ENCODE results near the gene LHFPL3. TPM values are rescaled to one million over a fixed set of nuclear protein-coding genes. Genes with fewer than 3 reads are reported as not detected.

LHFPL3 gene
- total RNA-seq, 1 experiment from 2014 or later, result 0.83 TPM

GRCh38 chr7:104926601-104927041 lies 598.2 kb downstream of the LHFPL3 start:
- no peak overlapping the region for H3K27ac Mint-ChIP-seq
- peaks cover 16% of the 10 kb centered on the region for H3K4me1 Mint-ChIP-seq
- DNase-seq (ENCODE audit: low spot score), result no peak
- no peak for TF ChIP-seq ZNF138 (CRISPR knock-in tag; conservative IDR thresholded peaks at IDR 0.05)
- no peak for TF ChIP-seq CREB1 (CRISPR knock-in tag; IDR thresholded peaks at IDR 0.05)
- no peak for TF ChIP-seq CTCF (IDR thresholded peaks at IDR 0.05)
- TF ChIP-seq MXD4 (CRISPR knock-in tag; IDR thresholded peaks at IDR 0.05; ENCODE audit: borderline replicate concordance), result no peak
- no peak for TF ChIP-seq NFE2L1 (CRISPR knock-in tag; IDR thresholded peaks at IDR 0.05)
- no peak for TF ChIP-seq ZNF396 (CRISPR knock-in tag; IDR thresholded peaks at IDR 0.05; ENCODE audit: borderline replicate concordance)
- no peak for TF ChIP-seq SOX15 (CRISPR knock-in tag; IDR thresholded peaks at IDR 0.05)
- no peaks in the 10 kb centered on the region for H3K36me3 Mint-ChIP-seq
- H3K4me3 Mint-ChIP-seq, result no peak overlapping the region
- POLR2A ChIA-PET, result interaction anchor here (0.6 to 1.3 kb wide), 3 partner anchors 53 to 1000 kb away, joined by 3 to 4 read pairs (median 3); no protein-coding TSS in a partner anchor
- ATAC-seq, result no peak
- H3K27me3 Mint-ChIP-seq (ENCODE audit: low read depth), result no peaks in the 10 kb centered on the region
- no peaks in the 10 kb centered on the region for H3K9me3 Mint-ChIP-seq
- CTCF ChIA-PET, result interaction anchor here (1.9 to 3.6 kb wide), 3 partner anchors 8 to 55 kb away, joined by 13 to 25 read pairs (median 16); no protein-coding TSS in a partner anchor

GRCh38 chr7:104927055-104927454 lies 598.7 kb downstream of the LHFPL3 start:
- DNase-seq (ENCODE audit: low spot score), result peak; percentile 44
- H3K4me3 Mint-ChIP-seq, result no peak overlapping the region
- no peaks in the 10 kb centered on the region for H3K9me3 Mint-ChIP-seq
- H3K4me1 Mint-ChIP-seq, result peaks cover 19% of the 10 kb centered on the region
- TF ChIP-seq MXD4 (CRISPR knock-in tag; IDR thresholded peaks at IDR 0.05; ENCODE audit: borderline replicate concordance) (no peak), ZNF396 (CRISPR knock-in tag; IDR thresholded peaks at IDR 0.05; ENCODE audit: borderline replicate concordance) (no peak), GTF2I (CRISPR knock-in tag; conservative IDR thresholded peaks at IDR 0.05) (no peak), PRDM15 (CRISPR knock-in tag; IDR thresholded peaks at IDR 0.05) (peak; percentile 79), KAT7 (CRISPR knock-in tag; IDR thresholded peaks at IDR 0.05; ENCODE audit: borderline replicate concordance) (no peak)
- no peaks in the 10 kb centered on the region for H3K36me3 Mint-ChIP-seq
- CTCF ChIA-PET, result interaction anchor here (1.9 to 3.6 kb wide), 3 partner anchors 8 to 54 kb away, joined by 13 to 25 read pairs (median 16); no protein-coding TSS in a partner anchor
- peak; percentile 71 for ATAC-seq
- H3K27ac Mint-ChIP-seq, result no peak overlapping the region
- POLR2A ChIA-PET, result interaction anchor here (0.6 to 1.3 kb wide), 2 partner anchors 57 to 1000 kb away, joined by 3 to 4 read pairs; no protein-coding TSS in a partner anchor
- no peaks in the 10 kb centered on the region for H3K27me3 Mint-ChIP-seq (ENCODE audit: low read depth)

GRCh38 chr7:104928721-104929400 lies 600.5 kb downstream of the LHFPL3 start:
- Mint-ChIP-seq H3K4me1 (peaks cover 31% of the 10 kb centered on the region), H3K4me3 (no peak overlapping the region), H3K9me3 (no peaks in the 10 kb centered on the region), H3K36me3 (no peaks in the 10 kb centered on the region), H3K27ac (no peak overlapping the region), H3K27me3 (ENCODE audit: low read depth) (no peaks in the 10 kb centered on the region)
- DNase-seq (ENCODE audit: low spot score) (no peak), ATAC-seq (no peak)
- POLR2A ChIA-PET, result no interaction called here
- CTCF ChIA-PET, result interaction anchor here (1.3 to 3.6 kb wide), 3 partner anchors 45 to 52 kb away, joined by 4 to 25 read pairs (median 5); no protein-coding TSS in a partner anchor
- TF ChIP-seq ESRRA (CRISPR knock-in tag; IDR thresholded peaks at IDR 0.05; ENCODE audit: borderline replicate concordance) (no peak), ZBTB43 (CRISPR knock-in tag; IDR thresholded peaks at IDR 0.05) (no peak), ZNF396 (CRISPR knock-in tag; IDR thresholded peaks at IDR 0.05; ENCODE audit: borderline replicate concordance) (no peak), ZNF232 (CRISPR knock-in tag; IDR thresholded peaks at IDR 0.05) (no peak), CBFB (CRISPR knock-in tag; IDR thresholded peaks at IDR 0.05; ENCODE audit: low read depth) (no peak), ERG (CRISPR knock-in tag; IDR thresholded peaks at IDR 0.05) (no peak), E2F5 (CRISPR knock-in tag; IDR thresholded peaks at IDR 0.05) (no peak), ARID4B (CRISPR knock-in tag; IDR thresholded peaks at IDR 0.05; ENCODE audit: borderline replicate concordance) (no peak)

All from WTC11 (cell line).